Mucosa of rectum (tissue), 2 donors: ENCODE measurements around the gene FABP1.

ENCODE experiments used
- H3K27ac ChIP-seq, 2 donors: one replicate each; pipeline ENCODE4 v1.7.0; 2013; ENCODE audit warnings: inconsistent platforms in 2 of 2, low read depth in 2 of 2, low read length in 2 of 2
- H3K27me3 ChIP-seq, 2 donors: one replicate each; pipeline ENCODE4 v1.7.0; 2013; ENCODE audit warnings: low read length in 2 of 2; ENCODE audit not compliant: control insufficient read depth in 2 of 2, insufficient read depth in 2 of 2
- H3K36me3 ChIP-seq, 2 donors: one replicate each; pipeline ENCODE4 v1.7.0; 2013; ENCODE audit warnings: low read length in 2 of 2; ENCODE audit not compliant: control insufficient read depth in 2 of 2, insufficient read depth in 2 of 2
- H3K4me1 ChIP-seq, 2 donors: one replicate each; pipeline ENCODE4 v1.7.0; 2013; ENCODE audit warnings: low read length in 2 of 2, mild to moderate bottlenecking in 1 of 2; ENCODE audit not compliant: control insufficient read depth in 2 of 2, insufficient read depth in 2 of 2
- H3K4me3 ChIP-seq, 2 donors: one replicate each; pipeline ENCODE4 v1.7.0; 2013; ENCODE audit warnings: low read length in 2 of 2
- H3K9ac ChIP-seq, 2 donors: one replicate each; pipeline ENCODE4 v1.7.0; 2013; ENCODE audit warnings: low read length in 2 of 2, low read depth in 1 of 2, mild to moderate bottlenecking in 1 of 2
- H3K9me3 ChIP-seq, 2 donors: one replicate each; pipeline ENCODE4 v1.7.0; 2013; ENCODE audit warnings: low read length in 2 of 2; ENCODE audit not compliant: control insufficient read depth in 2 of 2
- donor health status: healthy.
- donor health status: Normal muscosa, but diverticular disease.

Gene FABP1

GRCh38 chr2:88139804-88140203 lies 11.9 kb upstream of the FABP1 start:
- Histone ChIP-seq H3K27ac (peak overlapping the region; percentile 7 to 26), H3K36me3 (no peaks in the 10 kb centered on the region), H3K4me3 (peak overlapping the region in 1 of 2 donors; percentile 10), H3K27me3 (no peaks in the 10 kb centered on the region), H3K9me3 (no peaks in the 10 kb centered on the region), H3K9ac (no peak overlapping the region), H3K4me1 (peaks cover 0 to 25% of the 10 kb centered on the region in 2 donors)

GRCh38 chr2:88139203-88139702 lies 11.4 kb upstream of the FABP1 start:
- H3K9ac ChIP-seq = no peak overlapping the region
- H3K4me1 ChIP-seq = peaks cover 0 to 23% of the 10 kb centered on the region in 2 donors
- H3K27ac ChIP-seq = peak overlapping the region; percentile 7 to 26
- H3K27me3 ChIP-seq = no peaks in the 10 kb centered on the region
- no peaks in the 10 kb centered on the region for H3K36me3 ChIP-seq
- H3K4me3 ChIP-seq = peak overlapping the region in 1 of 2 donors; percentile 10
- no peaks in the 10 kb centered on the region for H3K9me3 ChIP-seq

GRCh38 chr2:88137833-88138232 lies 10.0 kb upstream of the FABP1 start:
- Histone ChIP-seq H3K36me3 (no peaks in the 10 kb centered on the region), H3K27ac (no peak overlapping the region), H3K9me3 (no peaks in the 10 kb centered on the region), H3K27me3 (no peaks in the 10 kb centered on the region), H3K4me1 (peaks cover 0 to 11% of the 10 kb centered on the region in 2 donors), H3K4me3 (no peak overlapping the region), H3K9ac (no peak overlapping the region)

- Histone ChIP-seq H3K9ac (no peak overlapping the region), H3K4me3 (no peak overlapping the region), H3K9me3 (no peaks in the 10 kb centered on the region), H3K27ac (no peak overlapping the region), H3K36me3 (no peaks in the 10 kb centered on the region), H3K27me3 (no peaks in the 10 kb centered on the region), H3K4me1 (peaks cover 5 to 14% of the 10 kb centered on the region in 2 donors)
These were observed 9.0 kb upstream of the FABP1 start for GRCh38 chr2:88136817-88137216.

- peaks cover 30 to 33% of the 10 kb centered on the region in 2 donors for H3K4me1 ChIP-seq
- H3K9ac ChIP-seq = no peak overlapping the region
- H3K27me3 ChIP-seq = no peaks in the 10 kb centered on the region
- no peak overlapping the region for H3K4me3 ChIP-seq
- H3K36me3 ChIP-seq = no peaks in the 10 kb centered on the region
- no peak overlapping the region for H3K27ac ChIP-seq
- H3K9me3 ChIP-seq = no peaks in the 10 kb centered on the region
These were observed 6.0 kb upstream of the FABP1 start for GRCh38 chr2:88133875-88134274.

GRCh38 chr2:88131999-88132368 lies 4.1 kb upstream of the FABP1 start:
- Histone ChIP-seq H3K9ac (peak overlapping the region in 1 of 2 donors; percentile 53), H3K36me3 (no peaks in the 10 kb centered on the region), H3K27ac (peak overlapping the region; percentile 85 to 91)

GRCh38 chr2:88131201-88131998 lies 3.5 kb upstream of the FABP1 start:
- Histone ChIP-seq H3K9me3 (no peaks in the 10 kb centered on the region), H3K27ac (peak overlapping the region; percentile 85 to 91), H3K4me1 (peaks cover 43 to 51% of the 10 kb centered on the region in 2 donors), H3K9ac (peak overlapping the region; percentile 9 to 53), H3K36me3 (peaks cover 0 to 3% of the 10 kb centered on the region in 2 donors), H3K27me3 (no peaks in the 10 kb centered on the region), H3K4me3 (peak overlapping the region; percentile 21 to 27)

More at GRCh38 chr2:88131999-88132368, 4.1 kb upstream of the FABP1 start:
- Histone ChIP-seq H3K4me1 (peaks cover 39 to 45% of the 10 kb centered on the region in 2 donors), H3K4me3 (peak overlapping the region in 1 of 2 donors; percentile 4), H3K27me3 (no peaks in the 10 kb centered on the region), H3K9me3 (no peaks in the 10 kb centered on the region)

GRCh38 chr2:88129313-88129959 lies 1.6 kb upstream of the FABP1 start:
- Histone ChIP-seq H3K4me1 (peaks cover 44 to 55% of the 10 kb centered on the region in 2 donors), H3K36me3 (peaks cover 0 to 17% of the 10 kb centered on the region in 2 donors), H3K27me3 (no peaks in the 10 kb centered on the region), H3K9me3 (no peaks in the 10 kb centered on the region), H3K27ac (peak overlapping the region; percentile 85 to 91), H3K9ac (peak overlapping the region; percentile 38 to 59), H3K4me3 (peak overlapping the region in 1 of 2 donors; percentile 37)

- H3K27ac ChIP-seq = peak overlapping the region; percentile 85 to 91
- H3K27me3 ChIP-seq = no peaks in the 10 kb centered on the region
- peak overlapping the region; percentile 0 to 85 for H3K4me3 ChIP-seq
- peak overlapping the region in 1 of 2 donors; percentile 24 for H3K9ac ChIP-seq
- H3K9me3 ChIP-seq = no peaks in the 10 kb centered on the region
- H3K36me3 ChIP-seq = peaks cover 4 to 17% of the 10 kb centered on the region in 2 donors
- H3K4me1 ChIP-seq = peaks cover 44 to 55% of the 10 kb centered on the region in 2 donors
These were observed 921 bp upstream of the FABP1 start for GRCh38 chr2:88128654-88129312.

- H3K9me3 ChIP-seq = no peaks in the 10 kb centered on the region
- H3K4me1 ChIP-seq = peaks cover 44 to 55% of the 10 kb centered on the region in 2 donors
- H3K27ac ChIP-seq = peak overlapping the region; percentile 85 to 91
- peak overlapping the region; percentile 71 to 85 for H3K4me3 ChIP-seq
- H3K9ac ChIP-seq = peak overlapping the region; percentile 68 to 76
- H3K27me3 ChIP-seq = no peaks in the 10 kb centered on the region
- peaks cover 4 to 17% of the 10 kb centered on the region in 2 donors for H3K36me3 ChIP-seq
These were observed 299 bp downstream of the FABP1 start for GRCh38 chr2:88127638-88127887.
